Tibial nerve (tissue), 4 donors: ENCODE results near the gene UBL5. TPM values are rescaled to one million over a fixed set of nuclear protein-coding genes. Genes with fewer than 3 reads are reported as not detected.
"Not testable (repeated sequence)": the region's sequence is repeated elsewhere in the genome, so short reads cannot be mapped to it uniquely, and the experiment has no call there.

Experiments used
- DNase-seq, 2 donors: peaks; one replicate each; pipeline ENCODE4 v3.0.0-alpha.2; 2019; ENCODE audit warnings: low spot score in 2 of 2
- H3K27ac ChIP-seq, 4 donors: fragments of 200-600 bp; sonication (generic) in 3 of 4; one replicate each; pipeline ENCODE4 v1.5.1; 2017 to 2019; ENCODE audit warnings: mild to moderate bottlenecking in 1 of 4
- H3K27me3 ChIP-seq, 2 donors: fragments of 200-600 bp; sonication (generic) in 1 of 2; one replicate each; pipeline versions ENCODE4 v1.5.1 to v1.6.0; 2017 to 2019
- H3K36me3 ChIP-seq, 3 donors: fragments of 200-600 bp; sonication (generic); one replicate each; pipeline ENCODE4 v1.5.1; 2018 to 2019
- H3K4me1 ChIP-seq, 4 donors: fragments of 200-600 bp; sonication (generic) in 3 of 4; one replicate each; pipeline ENCODE4 v1.5.1; 2017 to 2019
- H3K4me3 ChIP-seq, 4 donors: fragments of 200-600 bp; sonication (generic) in 3 of 4; one replicate each; pipeline ENCODE4 v1.5.1; 2017 to 2019; ENCODE audit warnings: mild to moderate bottlenecking in 1 of 4, moderate library complexity in 1 of 4
- H3K9me3 ChIP-seq, 4 donors: fragments of 200-600 bp; sonication (generic) in 3 of 4; one replicate each; pipeline ENCODE4 v1.5.1; 2017 to 2019
- EP300 ChIP-seq, 2 donors: sonication (generic); formaldehyde crosslinking; IDR thresholded peaks; one replicate each; pipeline ENCODE4 v1.6.1; 2017; ENCODE audit warnings: antibody characterized with exemption in 2 of 2, mild to moderate bottlenecking in 1 of 2
- POLR2A ChIP-seq, 2 donors: fragments of 450-650 bp; IDR thresholded peaks; one replicate each; pipeline ENCODE4 v1.6.1; 2017; ENCODE audit warnings: antibody characterized with exemption in 2 of 2, mild to moderate bottlenecking in 2 of 2, moderate library complexity in 2 of 2
- WGBS, 2 donors: methylation state at CpG; one replicate each; pipeline ENCODE4 v1.1.5; 2018; 5-methylcytosine and 5-hydroxymethylcytosine counted together
- total RNA-seq, 4 donors: library from RNA; depleted of rRNA; stranded (reverse); fragments of >200 nt; gene quantifications; one replicate each; pipeline ENCODE4 v1.1.0, GENCODE V29; 2016
- TF ChIP-seq, protein P1 (sequence below), 5 experiments: fragments of 200-600 bp in 3 of 5; fragments of 450-650 bp in 2 of 5; sonication (generic) in 3 of 5; IDR thresholded peaks; one replicate each; pipeline ENCODE4 v1.5.1; 2016 to 2019; ENCODE audit warnings: antibody characterized with exemption in 5 of 5, mild to moderate bottlenecking in 3 of 5, moderate library complexity in 2 of 5

The UBL5 gene
- total RNA-seq, 4 donors from 2014 or later, result 349 to 599 (median 515) TPM

DNA sequence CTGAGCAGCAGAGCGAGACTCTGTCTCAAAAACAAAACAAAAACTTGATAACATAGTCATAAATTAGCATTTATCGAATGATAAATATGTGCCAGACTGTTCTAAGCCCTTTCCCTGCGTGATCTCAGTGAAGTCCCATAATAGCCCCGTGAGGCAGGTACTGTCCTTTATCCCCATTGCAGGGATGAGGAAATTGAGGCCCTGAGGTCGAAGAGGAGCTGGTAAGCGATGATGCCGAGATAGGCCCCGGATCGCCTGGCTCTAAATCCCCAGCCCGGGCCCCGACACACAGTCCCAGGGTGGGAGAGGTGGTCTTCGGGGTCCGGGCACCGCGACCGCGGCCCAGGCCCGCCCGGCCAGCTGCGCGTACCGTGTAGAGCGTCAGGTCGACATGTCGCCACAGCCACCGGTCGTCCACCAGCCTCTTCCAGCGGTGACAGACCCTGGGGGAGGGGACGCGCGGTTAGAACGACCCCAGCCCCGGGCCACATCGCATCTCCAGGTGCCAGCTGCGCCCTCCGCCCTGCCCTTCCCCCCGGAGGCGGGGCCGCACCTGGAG is 9.5 kb upstream of the UBL5 start:
- WGBS, 2 donors, result 13 to 17% methylated on average over 6 to 9 of the region's 39 CpGs
- DNase-seq, result no peak
- no peaks in the 10 kb centered on the region for H3K9me3 ChIP-seq
- H3K4me1 ChIP-seq, result peaks cover 0 to 29% (median 6%) of the 10 kb centered on the region in 4 donors
- no peak for TF ChIP-seq POLR2A (IDR thresholded peaks at IDR 0.05)
- TF ChIP-seq EP300 (IDR thresholded peaks at IDR 0.05), result no peak
- TF ChIP-seq, protein P1, sequence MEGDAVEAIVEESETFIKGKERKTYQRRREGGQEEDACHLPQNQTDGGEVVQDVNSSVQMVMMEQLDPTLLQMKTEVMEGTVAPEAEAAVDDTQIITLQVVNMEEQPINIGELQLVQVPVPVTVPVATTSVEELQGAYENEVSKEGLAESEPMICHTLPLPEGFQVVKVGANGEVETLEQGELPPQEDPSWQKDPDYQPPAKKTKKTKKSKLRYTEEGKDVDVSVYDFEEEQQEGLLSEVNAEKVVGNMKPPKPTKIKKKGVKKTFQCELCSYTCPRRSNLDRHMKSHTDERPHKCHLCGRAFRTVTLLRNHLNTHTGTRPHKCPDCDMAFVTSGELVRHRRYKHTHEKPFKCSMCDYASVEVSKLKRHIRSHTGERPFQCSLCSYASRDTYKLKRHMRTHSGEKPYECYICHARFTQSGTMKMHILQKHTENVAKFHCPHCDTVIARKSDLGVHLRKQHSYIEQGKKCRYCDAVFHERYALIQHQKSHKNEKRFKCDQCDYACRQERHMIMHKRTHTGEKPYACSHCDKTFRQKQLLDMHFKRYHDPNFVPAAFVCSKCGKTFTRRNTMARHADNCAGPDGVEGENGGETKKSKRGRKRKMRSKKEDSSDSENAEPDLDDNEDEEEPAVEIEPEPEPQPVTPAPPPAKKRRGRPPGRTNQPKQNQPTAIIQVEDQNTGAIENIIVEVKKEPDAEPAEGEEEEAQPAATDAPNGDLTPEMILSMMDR (IDR thresholded peaks at IDR 0.05), result no peak
- H3K27me3 ChIP-seq, result no peaks in the 10 kb centered on the region
- H3K27ac ChIP-seq, result peak overlapping the region; percentile 93 to 97 (median 95)
- H3K36me3 ChIP-seq, result peaks cover 0 to 26% (median 0%) of the 10 kb centered on the region in 3 donors
- H3K4me3 ChIP-seq, result peak overlapping the region; percentile 94 to 97 (median 96)

DNA sequence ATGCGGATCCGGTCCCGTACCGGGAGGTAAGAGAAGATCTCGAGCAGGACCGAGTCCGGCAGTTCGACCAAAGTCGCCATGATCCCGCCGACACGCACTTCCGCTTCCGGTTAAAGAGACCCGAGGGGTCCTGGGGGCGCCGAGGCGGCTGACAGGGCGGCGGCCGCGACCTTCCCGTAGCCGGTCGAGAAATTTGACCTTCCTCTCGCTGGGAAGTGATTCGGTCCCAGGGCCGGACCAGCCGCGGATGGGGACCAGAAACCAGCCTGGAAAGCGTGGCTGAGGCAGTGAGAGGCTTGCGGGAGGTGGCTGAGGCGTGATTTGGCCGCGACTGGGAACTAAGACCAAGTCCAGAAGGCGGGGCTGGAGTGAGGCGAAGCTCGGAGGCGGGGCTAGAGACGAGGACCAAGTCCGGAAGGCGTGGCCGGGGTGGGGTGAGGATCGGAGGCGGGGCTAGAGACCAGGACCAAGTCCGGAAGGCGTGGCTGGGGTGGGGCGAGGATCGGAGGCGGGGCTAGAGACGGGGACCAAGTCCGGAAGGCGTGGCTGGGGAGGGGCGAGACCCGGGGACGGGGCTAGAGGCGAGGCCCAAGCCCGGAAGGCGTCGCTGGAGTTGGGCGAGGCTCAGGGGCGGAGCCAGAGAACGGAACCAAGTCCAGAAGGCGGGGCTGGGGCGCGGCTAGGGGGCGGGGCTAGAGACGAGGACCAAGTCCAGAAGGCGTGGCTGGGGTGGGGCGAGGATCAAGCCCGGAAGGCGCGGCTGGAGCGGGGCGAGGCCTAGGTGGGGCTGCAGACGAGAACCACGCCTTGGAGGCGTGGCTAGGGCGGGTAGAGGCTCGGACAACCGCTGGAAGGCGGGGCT is 8.8 kb upstream of the UBL5 start, which contains the start of gene FBXL12:
FBXL12 (minus strand) TSS at position 346 of the 862 bp plus-strand sequence; CDS start at position 80, 266 bp downstream.
- no peaks in the 10 kb centered on the region for H3K9me3 ChIP-seq
- peaks cover 0 to 29% (median 6%) of the 10 kb centered on the region in 4 donors for H3K4me1 ChIP-seq
- TF ChIP-seq, protein P1 (IDR thresholded peaks at IDR 0.05), result peak in 1 of 5 experiments; percentile 15
- peak; percentile 49 to 96 for TF ChIP-seq EP300 (IDR thresholded peaks at IDR 0.05)
- TF ChIP-seq POLR2A (IDR thresholded peaks at IDR 0.05), result peak; percentile 71 to 91
- DNase-seq, result peak; percentile 100
- whole genome bisulfite sequencing, 2 donors, result 1 to 2% methylated on average over 58 to 69 of the region's 82 CpGs
- H3K36me3 ChIP-seq, result peaks cover 0 to 19% (median 0%) of the 10 kb centered on the region in 3 donors
- H3K27me3 ChIP-seq, result no peaks in the 10 kb centered on the region
- peak within 1 kb of the TSS; percentile 94 to 97 (median 96) for H3K4me3 ChIP-seq
- peak within 1 kb of the TSS; percentile 93 to 97 (median 95) for H3K27ac ChIP-seq

DNA sequence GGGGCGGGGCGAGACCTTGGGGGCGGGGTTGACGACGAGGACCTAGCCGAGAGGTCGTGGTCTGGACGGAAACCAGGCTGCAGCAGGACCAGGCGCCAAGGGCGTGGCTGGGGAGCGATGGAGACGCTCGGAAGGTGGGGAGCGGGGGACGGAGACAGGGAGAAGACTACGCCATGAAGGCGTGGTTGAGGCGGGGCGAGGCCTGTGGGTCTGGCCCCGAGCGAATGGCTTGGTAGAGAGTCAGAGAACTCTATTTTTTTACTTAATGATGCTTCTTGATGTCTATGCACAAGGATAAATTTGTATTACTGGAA is 8.2 kb upstream of the UBL5 start:
- no peak for TF ChIP-seq POLR2A (IDR thresholded peaks at IDR 0.05)
- TF ChIP-seq, protein P1 (IDR thresholded peaks at IDR 0.05), result no peak
- peak in 1 of 2 donors; percentile 21 for TF ChIP-seq EP300 (IDR thresholded peaks at IDR 0.05)
- peak overlapping the region; percentile 55 to 96 (median 86) for H3K27ac ChIP-seq
- DNase-seq, result no peak
- no peaks in the 10 kb centered on the region for H3K27me3 ChIP-seq
- WGBS, 2 donors, result 1% methylated on average over 20 to 21 of the region's 21 CpGs
- H3K4me3 ChIP-seq, result peak overlapping the region in 3 of 4 donors; percentile 29 to 95 (median 40)
- no peaks in the 10 kb centered on the region for H3K9me3 ChIP-seq
- peaks cover 0 to 29% (median 6%) of the 10 kb centered on the region in 4 donors for H3K4me1 ChIP-seq
- H3K36me3 ChIP-seq, result peaks cover 0 to 16% (median 0%) of the 10 kb centered on the region in 3 donors

DNA sequence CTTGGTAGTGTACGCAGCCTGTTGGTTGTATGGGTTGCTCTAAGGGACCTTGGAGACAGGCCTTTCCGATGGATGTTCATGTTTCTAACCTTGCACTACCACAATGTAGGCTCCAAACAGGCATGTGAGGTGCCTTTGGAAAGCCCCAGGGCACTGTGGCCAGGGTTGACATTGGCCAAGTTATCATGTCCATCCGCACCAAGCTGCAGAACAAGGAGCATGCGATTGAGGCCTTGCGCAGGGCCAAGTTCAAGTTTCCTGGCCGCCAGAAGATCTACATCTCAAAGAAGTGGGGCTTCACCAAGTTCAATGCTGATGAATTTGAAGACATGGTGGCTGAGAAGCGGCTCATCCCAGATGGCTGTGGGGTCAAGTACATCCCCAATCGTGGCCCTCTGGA is 7.7 kb upstream of the UBL5 start:
- DNase-seq, H3K27me3 ChIP-seq, H3K9me3 ChIP-seq: not testable (repeated sequence)
- peak overlapping the region; percentile 55 to 96 (median 86) for H3K27ac ChIP-seq
- 90 to 96% methylated on average over 7 to 8 of the region's 8 CpGs for WGBS, 2 donors
- peak overlapping the region in 1 of 4 donors; percentile 95 for H3K4me3 ChIP-seq
- peaks cover 0 to 29% (median 6%) of the 10 kb centered on the region in 4 donors for H3K4me1 ChIP-seq
- H3K36me3 ChIP-seq, result peaks cover 0 to 16% (median 0%) of the 10 kb centered on the region in 3 donors

DNA sequence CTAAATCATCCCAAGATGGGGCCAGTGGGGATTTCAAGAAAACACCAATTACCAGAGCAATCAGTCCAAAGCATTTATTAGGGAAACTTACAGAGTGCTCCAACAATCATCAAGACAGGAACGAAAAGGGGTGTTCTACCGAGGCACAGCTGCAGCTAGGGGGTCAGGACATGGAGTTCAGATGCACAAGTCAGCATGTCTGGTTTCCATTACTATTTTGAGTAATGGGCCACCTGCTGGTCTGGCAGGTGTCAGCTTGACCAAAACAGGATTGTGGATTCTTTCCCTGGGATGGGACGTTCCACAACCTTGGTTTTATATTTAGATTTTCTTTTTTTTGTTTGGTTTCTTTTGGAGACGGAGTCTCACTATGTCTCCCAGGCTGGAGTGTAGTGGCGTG is 3.9 kb upstream of the UBL5 start:
- DNase-seq, result no peak
- Histone ChIP-seq H3K9me3 (no peaks in the 10 kb centered on the region), H3K36me3 (peaks cover 0 to 5% (median 0%) of the 10 kb centered on the region in 3 donors), H3K4me1 (peaks cover 0 to 31% (median 19%) of the 10 kb centered on the region in 4 donors), H3K4me3 (no peak overlapping the region), H3K27me3 (no peaks in the 10 kb centered on the region), H3K27ac (no peak overlapping the region)
- TF ChIP-seq, protein P1 (IDR thresholded peaks at IDR 0.05), result no peak
- TF ChIP-seq POLR2A (IDR thresholded peaks at IDR 0.05) (no peak), EP300 (IDR thresholded peaks at IDR 0.05) (no peak)
- 66 to 73% methylated on average over 5 of the region's 5 CpGs for WGBS, 2 donors
